HepG2 (cell line): Measurements from ENCODE around the gene CREBRF. TPM values are rescaled to one million over a fixed set of nuclear protein-coding genes. Genes with fewer than 3 reads are reported as not detected.

Source experiments
- ATAC-seq: fragments of 200-7000 bp; cut with Tn5 transposase; 3 replicates; pipeline ENCODE4 v1.9.1; 2020; ENCODE audit warnings: mild to moderate bottlenecking, moderate library complexity
- BruUV-seq: library from RNA; stranded (reverse); fragments of 400-500 nt; replicated peaks from 2 replicates; lab custom pipeline; 2021; lab: Mats Ljungman, UMichigan
- CTCF ChIA-PET: fragments of 300-600 bp; formaldehyde crosslinking; extraction: SDS; loops from one replicate; lab custom pipeline; 2021; ENCODE audit warnings: low total read pairs, inconsistent platforms, low intra/inter-chr PET ratio; lab: Yijun Ruan, JAX
- POLR2A ChIA-PET: fragments of 350-600 bp; sonication (Branson Sonifier 250); formaldehyde crosslinking; loops from one replicate; lab custom pipeline; 2020; ENCODE audit warnings: antibody characterized with exemption, inconsistent platforms; lab: Yijun Ruan, JAX
- DNase-seq: peaks from one replicate; pipeline ENCODE4 v3.0.0-alpha.2; 2015; ENCODE audit warnings: low spot score
- FAIRE-seq: peaks from 3 replicates; lab custom pipeline; 2011; peaks lifted over from hg19 to GRCh38; lab: Jason Lieb, UNC
- H2AFZ ChIP-seq: one replicate; pipeline ENCODE4 v1.6.1; 2011; ENCODE audit warnings: low read length, inconsistent platforms
- H3K27ac ChIP-seq: fragments of 300-600 bp; 3 replicates; pipeline ENCODE4 v1.8.0; 2011; ENCODE audit warnings: mixed run types, mild to moderate bottlenecking, mixed read lengths, low read length, inconsistent platforms; ENCODE audit not compliant: insufficient read depth; ENCODE audit errors: extremely low read length
- H3K27me3 ChIP-seq, 2 experiments: fragments of 200-600 bp in 1 of 2; 2 replicates in 1 of 2; 3 replicates in 1 of 2; pipeline versions ENCODE4 v1.6.0 to v1.8.0; 2011; ENCODE audit warnings: low read length in 2 of 2, mild to moderate bottlenecking in 2 of 2, moderate library complexity in 2 of 2, inconsistent platforms in 1 of 2; ENCODE audit not compliant: insufficient read depth in 2 of 2, control insufficient read depth in 1 of 2
- H3K36me3 ChIP-seq, 2 experiments: fragments of 200-600 bp in 1 of 2; replicated peaks in 1 of 2; 2 replicates in 1 of 2; 3 replicates in 1 of 2; pipeline versions ENCODE4 v1.5.1 to v1.8.0; 2011; ENCODE audit warnings: low read length in 2 of 2, inconsistent platforms in 1 of 2; ENCODE audit not compliant: insufficient read depth in 2 of 2, control insufficient read depth in 1 of 2
- H3K4me1 ChIP-seq: 2 replicates; pipeline ENCODE4 v1.5.1; 2012; ENCODE audit warnings: low read length, inconsistent platforms; ENCODE audit not compliant: insufficient read depth
- H3K4me2 ChIP-seq: 2 replicates; pipeline ENCODE4 v1.6.0; 2011; ENCODE audit warnings: low read depth, low read length, inconsistent platforms
- H3K4me3 ChIP-seq, 3 experiments: fragments of 200-600 bp in 1 of 3; sonication (generic), shearing (Covaris generic) in 1 of 3; replicated peaks in 1 of 3; 2 replicates each; pipeline ENCODE4 v1.5.1; 2011 to 2016; ENCODE audit warnings: low read length in 3 of 3, inconsistent platforms in 2 of 3, low read depth in 2 of 3, mild to moderate bottlenecking in 2 of 3, control low read depth in 1 of 3, mixed read lengths in 1 of 3; ENCODE audit not compliant: insufficient read depth in 1 of 3
- H3K79me2 ChIP-seq: one replicate; pipeline ENCODE4 v1.6.1; 2011; ENCODE audit warnings: low read length, inconsistent platforms; ENCODE audit not compliant: insufficient read depth
- H3K9ac ChIP-seq: 2 replicates; pipeline ENCODE4 v1.6.0; 2011; ENCODE audit warnings: mild to moderate bottlenecking, low read depth, low read length, inconsistent platforms; ENCODE audit not compliant: insufficient read depth
- H3K9me3 ChIP-seq: 2 replicates; pipeline ENCODE4 v1.5.1; 2012; ENCODE audit warnings: mild to moderate bottlenecking, low read length
- H4K20me1 ChIP-seq: 2 replicates; pipeline ENCODE4 v1.6.0; 2011; ENCODE audit warnings: inconsistent platforms, mild to moderate bottlenecking, low read length, moderate library complexity; ENCODE audit not compliant: insufficient read depth
- AKNA ChIP-seq: sonication (generic); formaldehyde crosslinking; IDR thresholded peaks from 2 replicates; pipeline ENCODE4 v1.4.0; 2020; ENCODE audit warnings: missing genetic modification reagents, borderline replicate concordance
- CREB1 ChIP-seq, 2 experiments: fragments of 450-650 bp in 1 of 2; IDR thresholded peaks; 2 replicates each; pipeline ENCODE4 v1.6.1; 2016 to 2017; ENCODE audit warnings: control low read depth in 1 of 2, mild to moderate bottlenecking in 1 of 2, missing compliant biosample characterization in 1 of 2, missing genetic modification characterization in 1 of 2
- HIVEP1 ChIP-seq: sonication (generic); formaldehyde crosslinking; IDR thresholded peaks from 2 replicates; pipeline ENCODE4 v1.4.0; 2020; ENCODE audit warnings: mild to moderate bottlenecking, missing genetic modification reagents
- PAWR ChIP-seq: sonication (generic); formaldehyde crosslinking; IDR thresholded peaks from 2 replicates; pipeline ENCODE4 v1.4.0; 2020; ENCODE audit warnings: missing genetic modification reagents, mild to moderate bottlenecking, borderline replicate concordance
- ZNF281 ChIP-seq: sonication (generic); formaldehyde crosslinking; IDR thresholded peaks from 2 replicates; pipeline ENCODE4 v1.4.0; 2020; ENCODE audit warnings: missing genetic modification reagents, borderline replicate concordance
- ZNF329 ChIP-seq: sonication (generic); formaldehyde crosslinking; IDR thresholded peaks from 2 replicates; pipeline ENCODE4 v1.9.0; 2021; ENCODE audit warnings: low read depth, mild to moderate bottlenecking, missing genetic modification reagents
- ZNF512B ChIP-seq: sonication (generic); formaldehyde crosslinking; IDR thresholded peaks from 2 replicates; pipeline ENCODE4 v1.5.1; 2020; ENCODE audit warnings: missing genetic modification reagents, mild to moderate bottlenecking, borderline replicate concordance
- ZNF589 ChIP-seq: sonication (generic); formaldehyde crosslinking; conservative IDR thresholded peaks from 2 replicates; pipeline ENCODE4 v1.8.0; 2022; ENCODE audit warnings: mild to moderate bottlenecking, moderate library complexity, missing genetic modification reagents
- ZSCAN22 ChIP-seq: sonication (generic); formaldehyde crosslinking; IDR thresholded peaks from 2 replicates; pipeline ENCODE4 v1.4.0; 2020; ENCODE audit warnings: mild to moderate bottlenecking, missing genetic modification reagents
- WGBS: methylation state at CpG from one replicate; pipeline ENCODE4 v1.1.6; 2017; ENCODE audit warnings: low lambda C conversion rate; 5-methylcytosine and 5-hydroxymethylcytosine counted together
- in situ Hi-C: cut with HindIII; loops from 2 replicates; pipeline ENCODE4 v1.10.0; 2017; ENCODE audit warnings: low pct_unique_long_range_greater_than_20kb; ENCODE audit not compliant: extremely low pct_ligation_motif_present
- intact Hi-C: fragments of 100-400 bp; cut with micrococcal nuclease; formaldehyde crosslinking; loops from one replicate; pipeline ENCODE4 v1.10.0; 2022; ENCODE audit not compliant: unreplicated experiment
- polyA plus RNA-seq, 8 experiments: library from polyadenylated mRNA; depleted of rRNA in 3 of 8; stranded (reverse) in 7 of 8; unstranded in 1 of 8; fragments of >200 nt; fragmentation: Illumina TruSeq in 4 of 8; extraction: Trizol in 4 of 8; gene quantifications; 2 replicates each; pipeline versions ENCODE4 v1.2.1 to v1.2.3, GENCODE V29; 2011 to 2016; ENCODE audit warnings: low read depth in 4 of 8, missing spikeins in 1 of 8, mixed read lengths in 1 of 8; ENCODE audit not compliant: insufficient read depth in 1 of 8
- total RNA-seq, 5 experiments: library from RNA; depleted of rRNA; stranded (reverse); fragments of >200 nt; fragmentation: Illumina TruSeq; extraction: Trizol; gene quantifications; 2 replicates each; pipeline ENCODE4 v1.2.3, GENCODE V29; 2016; ENCODE audit warnings: low read depth in 1 of 5
- TF ChIP-seq, protein P1 (sequence below): IDR thresholded peaks from 2 replicates; pipeline ENCODE4 v1.6.1; 2016

CREBRF gene
- total and polyA plus RNA-seq, 2 of the 13 experiments (the other 11 are each of a cell fraction or from before 2014, with no cell fraction given), result 4.5 to 10.2 TPM

- TF ChIP-seq ZNF512B (CRISPR knock-in tag), result no peak
- no peak for TF ChIP-seq ZNF281
- TF ChIP-seq HIVEP1 (CRISPR knock-in tag), result no peak
- no peak for TF ChIP-seq ZNF589 (CRISPR knock-in tag)
- TF ChIP-seq ZSCAN22 (CRISPR knock-in tag), result no peak
- no peak for TF ChIP-seq ZNF329 (CRISPR knock-in tag)
- TF ChIP-seq, all 625 proteins: peak for 0
Observed at GRCh38 chr5:173078878-173079277, 22.7 kb downstream of the CREBRF start (continued).

- no peak overlapping the region for H3K4me2 ChIP-seq
- H3K79me2 ChIP-seq, result no peaks in the 10 kb centered on the region
- no peak overlapping the region for H3K4me3 ChIP-seq
- no peaks in the 10 kb centered on the region for H3K9me3 ChIP-seq
- no peak for FAIRE-seq
- no peaks in the 10 kb centered on the region for H3K27me3 ChIP-seq
- DNase-seq, result no peak
- H3K9ac ChIP-seq, result no peak overlapping the region
- POLR2A ChIA-PET, result no interaction called here
- no peak for ATAC-seq
- CTCF ChIA-PET, result no interaction called here
- no peaks in the 10 kb centered on the region for H4K20me1 ChIP-seq
- intact Hi-C loops, result no loop called here
- no peak overlapping the region for H2AFZ ChIP-seq
- 81% methylated on average over 1 of the region's 1 CpG for WGBS
- no peak overlapping the region for H3K27ac ChIP-seq
- H3K36me3 ChIP-seq, result peaks cover 5 to 12% of the 10 kb centered on the region in 2 experiments; a peak in 3 of 5 replicates
- no TSS peak for BruUV-seq
- peaks cover 14% of the 10 kb centered on the region for H3K4me1 ChIP-seq
- in situ Hi-C loops, result no loop called here
- TF ChIP-seq CREB1 (IDR thresholded peaks at IDR 0.05) (no peak), CREB1 (CRISPR knock-in tag; IDR thresholded peaks at IDR 0.05) (no peak), PAWR (CRISPR knock-in tag) (no peak), AKNA (CRISPR knock-in tag) (no peak)
- TF ChIP-seq, protein P1, sequence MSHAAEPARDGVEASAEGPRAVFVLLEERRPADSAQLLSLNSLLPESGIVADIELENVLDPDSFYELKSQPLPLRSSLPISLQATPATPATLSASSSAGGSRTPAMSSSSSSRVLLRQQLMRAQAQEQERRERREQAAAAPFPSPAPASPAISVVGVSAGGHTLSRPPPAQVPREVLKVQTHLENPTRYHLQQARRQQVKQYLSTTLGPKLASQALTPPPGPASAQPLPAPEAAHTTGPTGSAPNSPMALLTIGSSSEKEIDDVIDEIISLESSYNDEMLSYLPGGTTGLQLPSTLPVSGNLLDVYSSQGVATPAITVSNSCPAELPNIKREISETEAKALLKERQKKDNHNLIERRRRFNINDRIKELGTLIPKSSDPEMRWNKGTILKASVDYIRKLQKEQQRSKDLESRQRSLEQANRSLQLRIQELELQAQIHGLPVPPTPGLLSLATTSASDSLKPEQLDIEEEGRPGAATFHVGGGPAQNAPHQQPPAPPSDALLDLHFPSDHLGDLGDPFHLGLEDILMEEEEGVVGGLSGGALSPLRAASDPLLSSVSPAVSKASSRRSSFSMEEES, result no peak
Observed at GRCh38 chr5:173089581-173089980, 33.4 kb downstream of the CREBRF start.
